ENCODE results near the gene PON1. TPM values are rescaled to one million over a fixed set of nuclear protein-coding genes. Genes with fewer than 3 reads are reported as not detected.

The PON1 gene
- total RNA-seq: not detected in 2 replicates

GRCh38 chr7:95324431-95324830 is at the start of gene PON1:
TSS of gene PON1 (minus strand) at chr7:95324532. CDS start at chr7:95324475, 57 bp downstream.

Other genes with a start within 250 kb of the PON1 start
- under 0.01 TPM in 1 of 2 replicates, not detected in the other for gene PON3, start 71.8 kb upstream of the PON1 start, total RNA-seq
- gene PON2, start 110.5 kb upstream of the PON1 start, total RNA-seq: 22.2 and 39.7 TPM in 2 replicates
- gene ASB4, start 161.4 kb upstream of the PON1 start, total RNA-seq: not detected in 2 replicates